ENCODE results near the gene DNTT.
"Not testable (repeated sequence)": the region's sequence is repeated elsewhere in the genome, so short reads cannot be mapped to it uniquely, and the experiment has no call there.

Gene DNTT

DNA sequence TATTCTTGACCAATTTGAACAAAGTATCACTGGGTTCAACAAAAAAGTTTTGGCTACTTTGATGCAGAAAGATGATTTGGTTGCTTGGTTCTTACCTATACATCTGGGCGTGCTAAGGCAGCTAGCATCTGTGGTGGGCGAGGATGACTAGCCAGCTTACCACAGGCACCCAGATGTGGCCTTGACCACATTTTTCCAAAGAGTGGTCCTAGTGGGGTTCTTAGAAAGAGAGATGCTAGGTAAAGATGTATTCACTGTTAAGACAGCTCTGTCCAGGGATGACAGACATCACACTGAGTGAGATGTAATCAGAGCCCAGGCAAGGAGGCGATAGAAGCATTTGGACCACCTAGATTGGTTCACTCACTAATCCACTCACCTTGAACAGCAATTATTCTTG, 785 bp downstream of the DNTT start:
- no peak overlapping the region for H3K27ac ChIP-seq
- no peak for DNase-seq (ENCODE audit: low read depth, low spot score)

DNA sequence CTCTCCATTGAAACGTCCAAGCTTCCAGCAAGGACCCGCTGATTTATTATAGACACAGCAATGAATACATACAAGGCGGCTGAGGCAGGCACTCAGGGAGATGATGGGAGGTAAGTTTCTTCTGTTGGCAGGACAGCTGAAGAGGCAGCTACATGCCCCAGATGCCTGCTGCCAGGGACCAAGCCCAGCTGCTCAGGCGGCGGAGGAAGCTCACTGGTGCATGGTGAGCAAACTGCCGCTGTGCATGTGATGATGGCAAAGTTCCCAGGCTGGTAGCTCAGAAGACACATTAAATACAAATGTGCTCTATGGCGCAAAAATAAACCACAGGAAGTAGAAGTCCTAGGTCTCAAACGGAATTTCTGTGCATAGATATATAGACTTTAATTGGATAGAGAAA, 2.3 kb downstream of the DNTT start:
- no peak for DNase-seq (ENCODE audit: low read depth, low spot score)
- no peak overlapping the region for H3K27ac ChIP-seq

DNA sequence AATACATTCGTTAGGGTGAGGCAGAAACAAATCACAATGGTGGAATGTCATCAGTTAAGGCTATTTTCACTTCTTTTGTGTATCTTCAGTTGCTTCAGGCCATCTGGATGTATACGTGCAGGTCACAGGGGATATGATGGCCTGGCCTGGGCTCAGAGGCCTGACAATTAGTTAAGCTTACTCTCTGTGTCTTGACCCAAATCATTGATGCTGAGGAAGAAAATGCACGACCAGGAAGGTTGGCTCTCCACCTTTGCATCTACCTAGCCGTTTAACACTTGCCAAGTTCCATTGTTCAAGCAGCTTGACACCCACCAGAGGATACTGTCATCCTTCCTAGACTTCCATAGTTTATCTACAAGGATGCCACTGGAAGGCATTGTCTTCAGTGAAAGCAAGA, 4.6 kb downstream of the DNTT start:
- H3K27ac ChIP-seq; DNase-seq (ENCODE audit: low read depth, low spot score): not testable (repeated sequence)

DNA sequence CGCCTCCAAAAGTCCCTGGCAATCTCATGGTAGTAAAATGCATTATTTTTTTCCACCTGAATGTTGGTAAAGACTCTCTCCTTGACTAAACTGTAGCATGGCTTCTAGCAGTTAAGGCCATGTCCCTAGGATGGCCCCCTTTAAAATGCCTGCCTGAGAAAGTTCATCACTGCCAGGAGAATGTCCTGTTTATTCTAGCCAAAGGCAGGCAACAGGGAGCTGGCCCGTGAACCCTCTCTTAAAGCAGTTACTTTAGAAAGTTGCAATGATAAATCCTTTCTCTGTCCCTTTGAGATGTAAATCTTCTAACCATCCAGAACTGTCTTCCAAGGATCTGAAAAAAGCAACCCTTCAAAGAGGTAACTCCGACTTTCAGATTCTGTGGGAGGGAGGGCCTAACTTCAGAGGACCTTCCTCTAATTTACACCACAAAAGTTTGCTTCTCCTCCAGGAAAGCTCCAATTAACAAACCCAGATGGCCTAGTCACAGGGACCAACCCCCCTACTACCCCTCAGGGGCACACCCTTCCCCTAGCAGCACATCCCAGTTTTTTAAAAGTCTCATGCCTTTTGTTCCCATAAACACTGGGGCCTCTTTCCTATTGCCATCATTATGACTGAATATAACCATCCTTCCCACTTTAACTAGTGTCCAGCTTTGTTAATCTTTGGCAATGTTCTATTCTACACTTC, 5.5 kb downstream of the DNTT start:
- no peak overlapping the region for H3K27ac ChIP-seq
- no peak for DNase-seq (ENCODE audit: low read depth, low spot score)

DNA sequence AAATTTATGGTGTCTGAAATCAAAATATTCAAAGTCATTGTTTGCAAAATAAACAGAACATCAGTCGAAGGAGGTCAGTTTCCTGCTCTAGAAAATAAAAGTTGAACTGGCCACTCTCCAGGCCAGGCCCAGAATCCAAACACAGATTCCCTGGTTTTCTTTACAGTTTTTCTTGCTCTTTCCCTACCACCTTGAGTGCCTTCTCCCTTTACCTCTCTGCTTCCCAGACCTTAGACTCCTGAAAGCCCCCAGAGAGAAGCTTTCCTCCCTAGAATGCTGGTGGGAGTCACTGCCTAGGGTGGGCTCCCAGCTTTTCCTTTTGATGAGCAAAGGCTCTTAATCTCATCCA, 6.1 kb downstream of the DNTT start:
- no peak overlapping the region for H3K27ac ChIP-seq
- DNase-seq (ENCODE audit: low read depth, low spot score), result no peak

DNA sequence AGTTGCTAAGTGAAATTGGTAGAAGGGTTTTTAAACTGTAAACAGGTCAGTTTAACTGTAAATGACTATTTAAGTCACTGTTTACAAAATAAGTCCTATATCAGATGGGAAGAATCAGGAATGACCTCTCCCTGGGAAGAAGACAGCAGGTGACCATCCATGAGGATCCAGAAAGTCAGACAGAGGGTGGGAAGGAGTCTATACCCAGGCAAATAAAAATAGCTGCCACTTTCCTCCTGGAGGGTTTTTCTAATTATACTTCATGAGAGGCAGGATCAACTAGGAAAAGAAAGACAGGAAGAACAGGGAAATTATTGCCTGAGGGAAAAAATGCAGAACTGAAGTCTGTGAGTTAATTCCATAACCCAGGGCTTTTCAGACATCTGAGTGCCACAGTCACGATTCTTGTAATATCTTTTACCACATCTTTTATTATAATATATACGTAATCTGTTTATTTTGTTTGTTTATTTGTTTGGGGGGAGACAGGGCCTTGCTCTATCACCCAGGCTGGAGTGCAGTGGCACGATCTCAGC, 7.0 kb downstream of the DNTT start:
- no peak overlapping the region for H3K27ac ChIP-seq
- no peak for DNase-seq (ENCODE audit: low read depth, low spot score)

DNA sequence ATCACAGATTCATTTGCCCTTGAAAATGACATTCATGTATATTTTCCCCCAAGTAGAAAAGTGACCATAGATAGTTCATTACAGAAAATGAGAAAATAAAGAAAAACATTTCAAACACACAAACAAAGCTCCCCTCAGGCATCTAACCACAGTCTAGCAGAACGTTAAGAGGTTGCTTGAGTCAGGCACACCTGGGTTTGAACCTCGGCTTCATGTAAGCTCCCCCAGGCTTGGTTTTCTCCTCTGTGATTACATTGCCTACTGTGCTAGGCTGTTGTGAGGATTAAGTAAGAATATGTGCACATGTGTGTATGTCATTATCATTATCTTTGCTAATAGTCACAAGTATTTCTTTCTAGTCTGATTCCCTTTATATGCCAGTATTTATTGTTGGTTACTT, 9.1 kb downstream of the DNTT start:
- DNase-seq (ENCODE audit: low read depth, low spot score), result no peak
- H3K27ac ChIP-seq, result no peak overlapping the region

DNA sequence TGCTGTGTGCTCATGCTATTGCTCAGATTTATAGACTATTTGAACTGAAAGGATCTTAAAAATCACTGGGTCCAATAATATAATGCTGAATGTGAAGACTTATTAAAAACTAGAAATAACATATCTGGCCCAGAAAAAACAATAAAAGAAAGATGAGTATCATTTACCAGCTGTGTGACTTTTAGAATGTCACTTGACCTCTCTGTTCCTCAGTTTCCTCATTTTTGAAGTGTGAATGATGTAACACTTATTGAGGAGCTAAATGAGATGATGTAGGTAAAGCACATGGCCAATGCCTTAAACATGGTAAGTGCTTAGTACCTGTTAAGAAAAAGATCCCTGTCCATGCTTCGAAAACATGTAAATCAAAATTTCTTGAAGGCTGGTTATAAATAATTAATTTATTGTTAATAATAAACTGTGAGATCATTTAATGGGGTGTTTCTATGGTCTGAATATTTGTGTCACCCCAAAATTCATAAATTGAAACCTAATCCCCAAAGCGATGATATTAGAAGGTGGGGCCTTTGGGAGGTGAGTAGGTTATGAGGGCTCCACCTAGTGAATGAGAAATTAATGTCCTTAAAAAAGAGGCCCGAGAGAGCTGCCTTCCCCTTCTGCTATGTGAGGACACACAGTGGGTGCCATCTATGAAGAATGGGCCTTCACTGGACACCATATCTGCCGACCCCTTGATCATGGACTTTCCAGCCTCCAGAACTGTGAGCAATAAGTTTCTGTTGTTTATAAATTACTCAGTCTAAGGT, 13.0 kb downstream of the DNTT start:
- no peak overlapping the region for H3K27ac ChIP-seq
- no peak for DNase-seq (ENCODE audit: low read depth, low spot score)

DNA sequence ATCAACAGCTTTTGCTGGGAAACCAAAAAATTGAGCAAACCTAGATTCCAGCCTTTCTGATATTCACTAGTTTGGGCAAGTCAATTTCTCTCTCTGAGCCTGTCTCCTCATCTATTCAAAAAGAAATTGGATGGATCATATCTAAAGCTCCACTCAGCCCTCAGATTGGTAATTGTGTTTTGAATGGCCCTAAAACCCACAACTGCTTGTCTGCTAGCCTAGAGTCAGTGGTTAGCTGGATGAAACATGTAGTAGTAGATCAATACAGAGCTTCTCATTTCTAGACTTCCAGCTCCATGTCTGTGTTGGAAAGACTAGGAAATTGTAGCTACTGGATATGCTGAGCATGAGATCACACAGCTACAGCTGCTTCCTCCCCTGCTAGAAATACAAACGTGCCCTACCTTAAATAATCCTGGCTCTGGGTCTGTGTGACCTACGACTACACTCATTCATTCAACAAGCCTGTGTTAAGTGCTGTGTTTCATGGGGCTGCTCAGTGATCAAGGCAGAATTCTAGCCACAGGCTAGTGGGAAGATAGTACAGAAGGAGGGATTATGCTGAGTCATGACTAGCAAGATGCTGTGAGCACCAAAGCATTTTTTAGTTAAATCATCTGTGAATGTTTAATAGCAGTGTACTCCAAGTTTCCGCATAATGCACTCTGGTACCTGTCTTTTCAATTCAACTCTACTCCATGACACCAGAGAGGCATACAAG, 15.7 kb downstream of the DNTT start:
- no peak overlapping the region for H3K27ac ChIP-seq
- no peak for DNase-seq (ENCODE audit: low read depth, low spot score)

DNA sequence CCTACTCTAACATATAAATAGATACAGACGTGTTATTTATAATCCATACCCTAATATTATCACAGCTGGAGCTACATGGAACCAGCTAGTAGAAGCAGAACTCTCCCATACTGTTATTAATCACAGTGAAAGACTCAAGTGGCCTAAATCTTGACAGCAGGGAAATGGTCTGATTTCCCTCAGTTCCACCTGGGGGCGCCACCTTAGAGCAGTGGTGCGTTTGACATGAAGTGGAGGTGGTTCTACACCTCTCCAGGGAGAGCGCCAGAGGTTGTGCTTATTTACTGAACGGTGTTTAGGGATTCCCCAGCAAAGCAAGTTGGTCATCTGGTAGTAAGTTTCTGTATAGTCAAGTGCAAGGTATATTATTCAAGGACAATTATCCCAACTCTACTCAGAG, 17.6 kb downstream of the DNTT start:
- DNase-seq (ENCODE audit: low read depth, low spot score), result no peak

DNA sequence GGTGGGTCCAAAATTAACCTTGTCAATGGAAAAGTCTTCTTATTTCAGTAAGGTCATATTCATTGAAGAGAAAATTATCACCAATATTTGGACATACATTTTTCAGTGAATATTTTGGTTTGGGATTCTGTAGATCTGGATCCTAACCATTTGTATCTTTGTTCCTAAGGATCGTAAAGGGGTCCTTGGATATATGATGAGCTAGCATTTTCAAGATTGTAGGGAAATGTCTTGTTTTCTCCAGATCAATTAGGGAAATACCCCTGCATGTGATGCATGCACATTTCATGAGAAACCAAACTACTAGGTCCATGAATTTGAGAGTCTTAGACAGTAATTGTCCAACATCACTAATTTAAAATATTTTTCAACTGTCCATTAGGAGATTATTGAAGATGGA, 18.0 kb downstream of the DNTT start:
- no peak for DNase-seq (ENCODE audit: low read depth, low spot score)
- no peak overlapping the region for H3K27ac ChIP-seq

More for the DNA sequence above, 17.6 kb downstream of the DNTT start:
- no peak overlapping the region for H3K27ac ChIP-seq

DNA sequence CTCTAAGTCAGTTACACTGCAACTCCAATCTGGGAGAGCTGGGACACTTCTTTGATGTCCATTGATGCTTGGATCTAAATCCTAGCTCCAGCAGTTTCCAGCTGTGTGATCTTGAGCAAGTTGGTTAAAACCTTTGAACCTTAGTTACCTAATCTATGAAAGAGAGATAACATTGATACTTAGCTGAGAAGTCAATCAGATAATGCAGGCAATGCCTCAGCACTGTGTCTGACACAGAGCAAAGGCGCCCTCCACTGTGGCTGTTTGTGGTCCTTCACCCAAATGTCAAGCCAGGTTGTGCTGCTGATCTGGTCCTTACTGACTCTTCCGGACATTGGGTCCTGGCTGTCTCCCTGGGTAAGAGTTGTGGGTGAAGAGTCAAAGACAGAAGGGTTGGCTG, 20.2 kb downstream of the DNTT start:
- no peak overlapping the region for H3K27ac ChIP-seq
- no peak for DNase-seq (ENCODE audit: low read depth, low spot score)

DNA sequence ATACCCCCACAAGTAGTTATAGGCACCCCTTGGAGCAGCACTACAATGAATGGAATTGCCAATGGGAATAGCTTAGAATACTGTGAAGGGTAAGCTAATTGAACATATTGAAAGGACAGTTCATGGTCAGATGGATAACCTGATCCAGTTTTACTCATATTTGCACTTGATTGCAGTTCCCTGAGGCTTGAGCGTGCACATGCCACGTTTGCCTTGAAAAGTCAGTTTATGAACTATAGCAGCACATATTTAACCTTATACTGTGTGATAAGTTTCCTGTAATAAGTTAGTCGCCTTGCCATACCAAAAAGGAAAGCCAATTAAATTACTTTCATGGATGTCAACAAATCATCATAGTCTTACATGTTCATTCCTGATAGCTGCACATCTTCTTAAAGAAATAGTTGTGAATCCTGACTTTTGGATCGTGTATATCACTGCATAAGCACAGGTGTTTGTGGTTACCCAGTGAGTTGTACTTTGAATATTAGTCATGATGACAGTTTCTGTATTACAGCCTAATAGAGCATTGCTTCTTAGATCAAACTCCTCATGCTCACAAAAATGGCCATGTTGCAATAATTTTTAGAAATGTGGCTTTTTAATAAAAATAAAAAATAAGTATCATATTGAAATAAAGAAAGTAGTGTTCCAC, 21.6 kb downstream of the DNTT start:
- DNase-seq (ENCODE audit: low read depth, low spot score), result no peak
- no peak overlapping the region for H3K27ac ChIP-seq

DNA sequence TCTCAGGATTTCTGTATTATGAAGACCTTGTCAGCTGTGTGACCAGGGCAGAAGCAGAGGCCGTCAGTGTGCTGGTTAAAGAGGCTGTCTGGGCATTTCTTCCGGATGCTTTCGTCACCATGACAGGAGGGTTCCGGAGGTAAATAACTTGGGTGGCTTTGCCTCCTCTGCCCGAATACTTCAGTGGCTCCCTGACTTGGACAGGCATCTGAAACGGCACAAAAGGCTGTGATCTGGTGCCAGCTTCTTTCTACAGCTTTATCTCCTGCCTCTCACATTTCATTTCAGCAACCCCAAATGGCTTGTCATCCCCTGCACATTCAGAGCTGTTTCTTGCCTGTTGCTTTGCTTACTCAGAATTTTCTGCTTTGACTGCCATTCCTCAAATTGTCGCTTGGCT, 23.2 kb downstream of the DNTT start:
- H3K27ac ChIP-seq, result no peak overlapping the region
- no peak for DNase-seq (ENCODE audit: low read depth, low spot score)

DNA sequence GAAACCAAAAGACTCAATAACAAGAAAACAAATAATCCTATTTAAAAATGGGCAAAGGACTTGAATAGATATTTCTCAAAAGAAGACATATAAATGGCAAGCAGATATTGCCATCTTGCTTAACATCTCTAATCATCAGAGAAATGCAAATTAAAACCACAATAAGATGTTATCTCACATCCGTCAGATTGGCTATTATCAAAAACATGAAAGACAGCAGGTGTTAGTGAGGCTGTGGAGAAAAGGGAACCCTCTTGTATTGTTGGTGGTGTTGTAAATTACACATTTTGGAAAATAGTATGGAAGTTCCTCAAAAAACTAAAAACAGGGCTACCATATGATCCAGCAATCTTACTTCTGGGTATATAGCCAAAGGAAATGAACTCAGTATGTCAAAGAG, 28.9 kb downstream of the DNTT start:
- no peak overlapping the region for H3K27ac ChIP-seq
- no peak for DNase-seq (ENCODE audit: low read depth, low spot score)

DNA sequence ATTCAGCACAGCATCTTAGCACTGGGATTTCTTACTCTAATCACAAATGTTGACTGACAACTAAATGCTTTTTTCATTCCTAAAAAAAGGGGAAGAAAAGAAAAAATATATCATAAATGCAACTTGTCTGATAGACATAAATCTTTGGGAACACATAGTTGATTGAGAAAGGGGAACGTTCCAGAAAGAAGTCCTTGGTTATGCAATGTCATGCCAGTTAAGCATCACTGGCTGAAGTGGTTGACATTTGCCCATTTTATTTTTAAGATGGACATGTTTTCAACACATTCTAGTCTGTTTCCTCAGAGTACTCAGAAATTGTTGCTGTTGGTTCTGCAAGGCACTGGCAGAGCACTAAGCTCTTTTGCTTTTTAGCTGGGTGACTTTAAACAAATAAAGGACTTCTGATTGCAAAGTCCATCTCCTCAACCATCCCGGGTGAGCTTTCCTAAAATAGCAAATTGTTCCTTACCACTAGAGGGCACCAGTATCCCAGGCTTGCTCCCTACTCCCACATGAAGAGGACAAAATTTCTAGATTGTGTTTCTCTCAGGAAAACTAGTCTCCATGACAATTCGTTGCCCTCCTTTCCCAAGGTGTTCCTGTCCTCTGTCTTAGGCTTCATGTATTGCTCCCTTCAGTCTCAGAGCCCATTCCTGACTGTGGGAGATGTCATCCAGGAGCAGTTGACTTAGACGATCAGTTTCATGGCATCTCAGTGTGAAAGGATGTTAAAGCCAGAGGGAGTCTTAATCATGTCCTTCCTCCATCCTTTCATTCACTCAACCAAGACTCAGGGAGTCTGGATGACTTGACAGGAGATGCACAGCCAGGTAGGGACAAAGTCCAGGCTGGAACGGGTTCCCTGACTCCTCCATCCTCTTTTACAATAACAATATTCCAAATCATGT, 30.6 kb downstream of the DNTT start:
- peak; percentile 3 for DNase-seq (ENCODE audit: low read depth, low spot score)
- no peak overlapping the region for H3K27ac ChIP-seq

DNA sequence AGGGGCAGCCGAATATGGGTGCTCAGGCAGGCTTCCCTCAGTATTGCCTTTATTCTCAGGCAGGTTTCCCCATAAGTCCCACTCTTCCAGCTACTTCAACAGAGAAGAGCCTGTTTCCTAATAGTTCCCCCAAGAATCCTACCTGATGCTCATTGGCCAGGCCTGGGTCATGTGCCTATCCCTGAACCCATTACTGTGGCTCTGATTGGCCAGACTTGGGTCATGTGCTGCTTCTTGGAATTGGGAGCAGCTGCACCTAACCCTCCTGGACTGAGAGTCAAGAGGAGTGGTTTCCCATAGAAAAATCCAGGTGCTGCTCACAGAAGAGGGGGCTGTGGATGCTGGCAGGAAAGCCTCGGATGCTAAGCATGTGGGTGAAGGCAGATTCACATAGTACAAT, 32.9 kb downstream of the DNTT start:
- no peak for DNase-seq (ENCODE audit: low read depth, low spot score)
- H3K27ac ChIP-seq, result no peak overlapping the region

DNA sequence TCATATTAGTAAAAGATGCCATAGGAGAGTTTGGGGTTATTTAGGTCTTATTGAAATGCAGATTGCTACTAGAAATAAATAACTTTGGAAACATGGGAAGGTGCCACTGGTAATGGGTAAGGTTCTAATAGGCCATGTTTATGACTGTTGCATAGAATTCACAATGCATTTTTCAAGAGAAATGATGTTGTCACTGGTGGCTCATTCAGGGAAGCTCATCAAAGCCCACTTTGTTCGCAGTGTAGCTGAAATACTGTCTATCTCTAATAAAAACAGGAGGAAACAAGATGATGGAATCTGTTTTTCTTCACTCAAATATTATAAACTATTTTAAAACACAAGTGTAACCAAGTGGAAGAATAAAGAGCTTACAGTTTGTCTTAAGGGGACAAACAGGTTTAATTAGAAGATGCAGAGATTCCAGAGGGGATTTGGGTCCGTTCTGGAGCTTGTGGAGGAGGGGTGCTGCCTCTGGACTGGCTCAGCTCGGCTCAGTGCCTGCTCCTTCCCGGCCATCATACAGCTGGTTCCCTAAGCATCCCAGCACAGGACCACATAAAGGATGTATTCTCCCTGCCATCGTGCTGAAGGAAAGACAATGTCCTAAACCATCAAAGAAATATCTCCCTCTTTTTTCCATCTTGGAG, 34.2 kb downstream of the DNTT start:
- no peak for DNase-seq (ENCODE audit: low read depth, low spot score)
- no peak overlapping the region for H3K27ac ChIP-seq

DNA sequence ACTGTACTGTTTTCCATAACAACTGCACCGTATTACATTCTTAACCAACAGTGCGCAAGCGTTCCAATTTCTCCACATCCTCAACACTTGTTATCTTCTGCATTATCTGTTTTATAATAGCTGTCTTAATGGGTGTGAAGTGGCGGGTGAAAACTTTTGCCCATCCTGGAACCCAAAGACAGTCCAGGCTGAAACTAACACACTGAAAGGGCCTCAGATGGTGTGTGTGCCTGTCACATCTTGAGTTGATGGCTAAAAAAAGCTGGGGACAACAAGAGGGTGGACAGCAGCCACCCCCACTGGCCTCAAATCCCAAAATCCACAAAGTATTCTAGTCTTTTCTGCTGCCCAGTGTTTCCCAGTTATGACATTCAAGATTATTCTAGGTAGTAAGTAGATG, 35.1 kb downstream of the DNTT start:
- no peak for DNase-seq (ENCODE audit: low read depth, low spot score)
- H3K27ac ChIP-seq, result no peak overlapping the region
